GM10847 (cell line): ENCODE data around the gene CEP83.

ENCODE experiments used
- POLR2A ChIP-seq: IDR thresholded peaks from 2 replicates; pipeline ENCODE4 v1.6.1; 2011; ENCODE audit not compliant: insufficient read length; ENCODE audit errors: extremely low read depth

CEP83 gene

DNA sequence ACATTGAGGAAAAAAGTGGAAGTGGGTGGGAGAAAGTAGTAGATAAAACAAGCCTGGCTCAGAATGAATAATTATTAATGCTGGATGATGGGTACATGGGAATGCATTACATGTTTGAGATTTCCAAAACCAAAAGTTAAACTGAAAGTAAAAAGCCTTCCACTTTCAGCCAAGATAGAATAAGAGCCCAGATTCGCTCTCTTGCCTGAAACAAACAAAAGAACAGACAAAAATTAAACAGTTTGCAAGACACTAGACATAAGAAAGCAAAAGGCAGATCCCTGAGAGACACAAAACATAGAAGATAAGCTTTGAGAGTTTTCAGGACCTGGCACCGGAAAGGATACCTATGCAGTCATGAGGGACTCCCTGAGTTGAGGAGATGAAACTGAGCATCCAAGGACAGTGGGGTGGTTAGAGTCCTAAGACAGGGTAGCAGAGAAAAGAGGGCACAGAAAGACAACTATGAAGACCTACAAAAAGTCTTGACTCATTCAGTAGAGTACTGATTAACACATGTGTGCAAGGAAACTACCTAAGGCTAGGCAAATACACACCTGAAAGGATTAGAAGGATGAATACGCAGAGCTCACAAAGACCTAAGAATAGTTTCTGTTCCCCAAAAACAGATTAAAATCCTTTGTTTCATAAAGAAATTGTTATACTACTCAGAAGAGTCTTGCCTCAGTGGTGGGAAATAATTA, 54.1 kb downstream of the CEP83 start:
- no peak for TF ChIP-seq POLR2A

DNA sequence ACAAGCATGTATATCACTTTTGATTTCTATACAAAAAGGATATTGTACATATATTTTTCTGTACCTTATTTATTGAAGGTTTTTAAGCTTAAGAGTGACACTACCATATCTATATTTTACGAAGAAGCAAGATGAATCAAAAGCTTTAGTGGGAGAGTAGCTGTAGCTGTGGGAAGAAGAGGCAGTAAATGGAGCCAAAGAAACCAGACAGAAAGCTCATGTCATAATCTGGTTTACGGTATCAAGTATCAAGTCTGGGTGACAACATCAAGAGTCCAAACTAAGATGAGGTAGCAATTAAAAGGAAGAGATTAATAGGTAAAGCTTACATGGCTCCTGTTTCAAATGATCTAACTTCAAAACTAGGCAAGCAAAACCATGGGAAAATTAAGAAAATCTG, 54.8 kb downstream of the CEP83 start:
- no peak for TF ChIP-seq POLR2A

DNA sequence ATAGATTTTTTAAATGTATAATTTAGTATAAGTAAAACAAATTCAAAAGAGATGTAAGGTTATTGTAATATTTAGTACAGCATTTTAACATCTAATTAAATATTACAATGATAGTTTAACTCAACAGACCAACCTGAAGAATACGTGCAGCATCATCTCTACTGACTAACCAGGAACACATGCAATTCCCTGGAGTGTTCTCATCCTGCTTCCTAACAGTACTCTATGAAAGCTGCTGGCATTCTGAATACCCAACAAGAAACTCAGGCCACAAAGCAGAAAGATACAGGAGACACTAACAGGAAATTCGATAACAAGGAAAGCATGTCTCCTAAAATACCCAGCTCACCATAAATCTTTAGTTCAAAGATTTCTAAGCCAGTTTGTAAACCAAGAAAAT, 58.3 kb downstream of the CEP83 start:
- TF ChIP-seq POLR2A: no peak

DNA sequence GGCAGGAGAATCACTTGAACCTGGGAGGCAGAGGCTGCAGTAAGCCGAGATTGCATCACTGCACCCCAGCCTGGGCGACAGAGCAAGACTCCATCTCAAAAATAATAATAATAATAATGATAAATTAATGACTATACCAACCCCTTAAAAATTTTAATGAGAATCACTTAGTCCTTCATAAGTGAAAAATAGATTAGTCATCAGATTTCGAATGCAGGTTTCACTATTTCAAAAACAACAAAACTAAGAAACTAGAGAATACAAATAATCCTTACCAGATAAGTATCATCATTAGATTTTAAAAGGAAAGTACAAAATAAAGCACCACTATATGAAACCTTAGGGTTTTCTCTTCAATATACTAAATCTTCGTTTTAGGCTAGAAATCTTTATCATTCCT, 62.3 kb downstream of the CEP83 start:
- no peak for TF ChIP-seq POLR2A

DNA sequence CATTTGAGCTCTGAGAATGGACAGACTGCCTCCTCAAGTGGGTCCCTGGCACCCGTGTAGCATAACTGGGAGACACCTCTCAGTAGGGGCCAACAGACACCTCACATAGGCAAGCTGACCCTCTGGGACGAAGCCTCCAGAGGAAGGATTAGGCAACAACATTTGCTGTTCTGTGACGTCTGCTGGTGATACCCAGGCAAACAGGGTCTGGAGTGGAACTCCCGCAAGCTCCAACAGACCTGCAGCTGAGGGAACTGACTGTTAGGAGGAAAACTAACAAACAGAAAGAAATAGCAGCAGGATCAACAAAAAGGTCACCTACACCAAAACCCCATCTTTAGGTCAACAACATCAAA, 69.6 kb downstream of the CEP83 start:
- TF ChIP-seq POLR2A: no peak

DNA sequence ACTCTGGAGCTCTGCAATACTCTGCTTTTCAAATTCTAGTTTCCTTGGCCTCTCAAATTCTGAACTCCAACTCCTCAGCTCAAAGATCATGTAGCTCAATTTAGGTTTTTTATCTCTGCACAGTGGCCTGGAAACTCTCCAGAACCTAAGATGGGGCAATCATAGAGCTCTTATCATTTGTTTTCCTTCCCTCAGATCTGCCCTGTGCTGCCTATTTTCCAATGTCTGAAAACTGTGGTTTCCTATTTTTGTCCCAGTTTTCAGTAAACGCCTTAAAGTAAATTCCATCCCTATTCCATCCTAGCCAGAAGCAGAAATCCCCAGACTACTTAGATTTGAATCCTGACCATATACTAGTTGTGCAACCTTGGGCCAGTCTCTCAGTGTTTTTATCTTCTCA, 73.2 kb downstream of the CEP83 start:
- TF ChIP-seq POLR2A: no peak

DNA sequence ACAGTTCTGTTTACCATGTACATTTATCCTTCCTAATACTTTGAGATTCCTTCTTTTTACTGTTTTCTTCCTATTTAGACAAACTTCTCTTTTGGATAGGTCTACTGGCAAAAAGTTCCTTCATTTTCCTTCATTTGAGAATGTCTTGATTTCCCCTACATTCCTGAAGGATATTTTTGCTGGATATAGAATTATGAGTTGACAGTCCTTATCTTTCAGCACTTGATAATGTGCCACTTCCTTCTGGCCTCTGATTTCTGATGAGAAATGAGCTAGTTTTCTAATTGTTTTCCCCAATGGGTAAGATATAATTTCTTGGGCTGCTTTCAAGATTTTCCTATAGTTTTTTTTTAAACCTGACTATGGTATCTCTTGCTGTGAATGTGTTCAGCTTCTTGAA, 75.6 kb downstream of the CEP83 start:
- TF ChIP-seq POLR2A: no peak

DNA sequence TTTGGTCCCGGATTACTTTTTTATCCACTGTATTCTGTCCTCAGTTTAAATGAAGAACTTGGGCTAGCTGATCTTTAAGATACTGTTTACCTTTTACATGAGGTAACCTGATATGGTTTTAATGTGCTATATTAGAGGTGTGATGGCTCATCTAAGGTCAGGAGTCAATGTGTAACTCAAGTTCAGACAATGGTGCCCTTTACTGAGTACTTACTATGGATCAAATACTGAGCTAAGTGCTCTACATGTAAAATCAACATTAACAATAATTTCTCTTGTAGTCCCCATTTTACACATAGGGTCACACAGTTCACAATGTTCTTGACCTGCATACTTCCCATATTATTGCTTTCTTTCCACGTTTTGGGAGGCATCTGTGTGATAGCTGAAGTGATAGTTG, 79.2 kb downstream of the CEP83 start:
- TF ChIP-seq POLR2A: no peak

DNA sequence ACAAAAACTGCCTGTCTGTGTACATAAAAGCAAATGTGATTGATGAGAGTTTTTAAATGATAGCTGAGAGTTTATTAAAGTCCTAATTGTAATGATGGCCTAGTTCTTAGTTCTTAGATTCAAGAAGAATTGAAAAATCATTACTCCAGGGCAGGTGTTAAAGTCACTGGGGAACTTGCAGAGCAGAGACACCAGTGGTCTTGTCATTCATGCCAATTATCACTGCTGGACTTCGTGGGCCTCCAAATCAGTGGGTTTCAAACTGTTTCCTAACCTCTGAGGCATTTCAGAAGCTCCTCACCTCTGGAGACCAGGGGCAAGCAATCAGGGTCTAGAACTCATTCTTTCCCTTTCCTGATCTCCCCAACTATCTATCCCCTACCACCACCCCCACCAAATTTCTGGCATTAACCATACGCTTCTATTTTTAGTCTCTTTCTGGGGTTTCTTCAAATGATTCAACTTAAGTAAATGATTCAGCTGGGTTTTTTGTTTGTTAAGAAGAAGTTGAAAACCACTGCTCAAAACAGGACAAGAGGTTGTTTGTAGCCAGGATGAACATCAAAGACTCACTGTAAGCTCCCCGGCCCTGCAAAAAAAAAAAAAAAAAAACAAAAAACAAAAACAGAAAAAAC, 80.1 kb downstream of the CEP83 start:
- TF ChIP-seq POLR2A: no peak

DNA sequence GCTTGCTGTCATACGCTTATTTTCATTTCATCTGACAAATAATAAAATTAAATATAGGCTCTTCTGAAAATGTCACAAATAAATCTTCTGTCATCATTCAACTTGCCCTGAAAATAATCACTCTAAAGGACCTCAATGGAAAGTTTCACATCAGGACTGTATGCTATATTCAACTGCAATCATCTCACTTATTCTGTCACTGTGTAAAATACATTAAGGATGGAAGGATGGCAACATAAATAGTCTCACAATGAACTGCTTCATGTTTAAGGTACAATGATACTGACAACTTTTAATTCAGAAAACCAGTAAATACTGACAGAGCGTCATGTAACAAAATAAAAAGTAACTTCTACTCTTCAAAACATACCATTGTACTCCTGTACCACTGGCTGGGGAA, 82.1 kb downstream of the CEP83 start:
- no peak for TF ChIP-seq POLR2A

DNA sequence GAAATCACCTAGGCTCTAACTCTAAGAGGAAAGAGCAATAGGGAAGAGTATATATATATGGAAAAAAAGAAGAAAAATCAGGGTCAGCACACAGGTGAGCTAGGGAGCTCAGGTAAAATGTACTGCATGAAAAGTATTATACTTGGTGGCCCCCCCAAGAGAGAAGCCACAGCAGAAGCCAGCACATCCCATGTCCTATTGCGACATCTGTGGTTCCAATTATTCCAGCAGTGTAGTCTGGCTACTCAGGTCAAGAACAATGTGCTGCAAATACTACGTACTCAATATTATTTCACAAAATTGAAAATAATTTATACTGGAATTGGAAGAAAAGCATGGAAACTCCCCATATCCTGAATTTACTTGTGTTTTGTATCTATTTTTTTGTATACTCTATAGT, 85.5 kb downstream of the CEP83 start:
- TF ChIP-seq POLR2A: no peak

DNA sequence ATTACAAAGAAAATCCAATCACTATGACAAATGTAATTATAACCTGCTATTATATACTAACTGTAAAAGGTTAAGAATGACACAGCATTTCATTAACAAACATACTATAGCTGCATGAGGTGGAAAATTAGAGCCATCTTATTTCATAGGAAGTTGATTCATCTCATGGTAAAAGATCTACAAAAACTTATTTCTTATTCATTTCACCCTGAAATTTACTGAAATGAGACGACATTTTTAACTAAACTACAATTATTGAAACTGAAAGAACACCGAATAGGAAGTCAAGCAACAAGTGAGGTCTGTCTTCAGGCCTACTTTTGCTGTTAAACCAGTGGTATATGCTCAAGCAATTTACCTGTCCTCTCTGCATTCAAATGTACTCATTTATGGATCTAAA, 87.2 kb downstream of the CEP83 start:
- TF ChIP-seq POLR2A: no peak

DNA sequence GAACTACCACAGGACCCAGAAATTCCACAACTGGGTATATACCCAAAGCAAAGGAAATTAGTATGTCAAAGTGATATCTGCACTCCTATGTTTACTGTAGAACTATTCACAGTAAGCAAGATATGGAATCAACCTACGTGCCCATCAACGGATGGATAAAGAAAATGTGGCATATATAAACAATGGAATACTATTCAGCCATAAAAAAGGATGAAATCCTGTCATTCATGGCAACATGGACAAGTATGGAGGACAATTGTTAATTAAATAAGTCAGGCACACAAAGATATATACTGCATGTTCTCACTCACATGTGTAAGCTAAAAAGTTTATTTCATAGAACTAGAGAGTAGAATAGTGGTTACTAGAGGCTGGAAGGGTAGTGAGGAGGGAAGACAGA, 97.0 kb downstream of the CEP83 start:
- TF ChIP-seq POLR2A: no peak

DNA sequence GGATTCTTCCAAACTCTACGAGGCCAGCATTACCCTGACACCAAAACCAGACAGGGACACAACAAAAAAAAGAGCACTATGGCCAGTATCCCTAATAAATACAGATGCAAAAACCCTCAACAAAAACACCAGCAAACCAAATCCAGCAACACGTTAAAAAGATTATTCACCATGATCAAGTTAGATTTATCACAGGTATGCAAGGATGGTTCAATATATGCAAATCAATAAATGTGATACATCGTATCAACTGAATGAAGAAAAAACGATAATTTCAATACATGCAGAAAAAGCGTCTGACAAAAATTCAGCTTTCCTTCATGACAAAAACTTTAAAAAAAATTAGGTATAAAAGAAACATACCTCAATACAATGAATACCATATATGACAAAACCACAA, 99.9 kb downstream of the CEP83 start:
- no peak for TF ChIP-seq POLR2A

DNA sequence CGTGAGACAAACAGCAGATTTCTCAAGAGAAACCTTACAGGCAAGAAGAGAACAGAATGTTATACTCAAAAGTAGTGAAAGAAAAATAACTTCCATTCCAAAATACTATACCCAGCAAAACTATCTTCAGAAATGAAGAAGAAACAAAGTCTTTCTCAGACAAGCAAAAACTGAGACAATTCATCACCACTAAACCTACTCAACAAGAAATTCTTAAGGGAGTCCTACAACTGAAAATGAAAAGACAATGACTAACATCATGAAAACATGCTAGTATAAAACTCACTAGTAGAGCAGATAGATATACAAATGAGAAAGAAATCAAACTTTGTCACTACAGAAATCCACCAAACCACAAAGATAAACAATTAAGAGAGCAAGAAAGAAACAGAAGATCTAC, 106.5 kb downstream of the CEP83 start:
- TF ChIP-seq POLR2A: no peak

DNA sequence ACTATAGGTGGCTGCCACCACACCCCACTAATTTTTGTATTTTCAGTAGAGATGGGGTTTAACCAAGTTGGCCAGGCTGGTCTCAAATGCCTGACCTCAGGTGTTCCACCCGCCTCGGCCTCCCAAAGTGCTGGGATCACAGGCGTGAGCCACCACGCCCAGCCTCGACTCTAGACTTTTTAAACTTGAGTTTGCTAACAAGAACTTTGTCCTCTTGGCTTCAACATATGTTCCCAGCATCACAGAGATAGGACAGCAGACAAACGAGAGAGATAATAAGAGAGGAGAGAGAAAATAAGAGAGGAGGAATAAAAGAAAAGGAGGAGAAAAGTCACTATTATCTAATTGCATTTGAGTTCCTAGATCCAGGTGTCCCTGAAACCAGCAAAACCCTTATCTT, 119.1 kb downstream of the CEP83 start:
- TF ChIP-seq POLR2A: no peak
